OCI-LY1 (cell line): ENCODE measurements around the gene KRTAP4-5.

Experiments used
- H2AFZ ChIP-seq: fragments of 200-600 bp; sonication (generic), shearing (Covaris generic); 2 replicates; pipeline ENCODE4 v1.6.0; 2014; ENCODE audit warnings: antibody characterized with exemption, mild to moderate bottlenecking, low read length
- H3F3A ChIP-seq: fragments of 200-600 bp; sonication (generic), shearing (Covaris generic); 2 replicates; pipeline ENCODE4 v1.6.0; 2014; ENCODE audit warnings: mild to moderate bottlenecking, antibody characterized with exemption, low read length, moderate library complexity; ENCODE audit not compliant: insufficient read depth
- H3K27ac ChIP-seq: fragments of 200-600 bp; sonication (generic); 2 replicates; pipeline ENCODE4 v1.5.1; 2014; ENCODE audit warnings: low read length, mixed run types, mild to moderate bottlenecking, low read depth; ENCODE audit not compliant: poor library complexity, severe bottlenecking
- H3K27me3 ChIP-seq: fragments of 200-600 bp; sonication (generic); 2 replicates; pipeline ENCODE4 v1.6.0; 2014; ENCODE audit warnings: antibody characterized with exemption, mild to moderate bottlenecking, low read length, moderate library complexity; ENCODE audit not compliant: insufficient read depth
- H3K36me3 ChIP-seq: fragments of 200-600 bp; sonication (generic); 2 replicates; pipeline ENCODE4 v1.6.1; 2014; ENCODE audit warnings: mild to moderate bottlenecking, antibody characterized with exemption, low read length, moderate library complexity, mixed read lengths; ENCODE audit not compliant: insufficient read depth
- H3K4me1 ChIP-seq: fragments of 200-600 bp; sonication (generic); 2 replicates; pipeline ENCODE4 v1.5.1; 2014; ENCODE audit warnings: mild to moderate bottlenecking, low read length, moderate library complexity; ENCODE audit not compliant: insufficient read depth, severe bottlenecking
- H3K4me2 ChIP-seq: fragments of 200-600 bp; sonication (generic), shearing (Covaris generic); 2 replicates; pipeline ENCODE4 v1.6.1; 2014; ENCODE audit warnings: low read length
- H3K4me3 ChIP-seq: fragments of 200-600 bp; sonication (generic); 2 replicates; pipeline ENCODE4 v1.5.1; 2014; ENCODE audit warnings: low read length, low read depth, mild to moderate bottlenecking, mixed read lengths; ENCODE audit not compliant: poor library complexity, severe bottlenecking
- H3K79me2 ChIP-seq: fragments of 200-600 bp; shearing (Covaris generic); 2 replicates; pipeline ENCODE4 v1.6.1; 2016; ENCODE audit warnings: mixed run types, low read length, mixed read lengths; ENCODE audit not compliant: insufficient read depth
- H3K9ac ChIP-seq: fragments of 200-600 bp; sonication (generic), shearing (Covaris generic); 2 replicates; pipeline ENCODE4 v1.6.1; 2014; ENCODE audit warnings: mild to moderate bottlenecking, low read length, mixed read lengths
- H3K9me2 ChIP-seq: fragments of 200-600 bp; sonication (generic), shearing (Covaris generic); 2 replicates; pipeline ENCODE4 v1.6.1; 2014; ENCODE audit warnings: low read depth, mild to moderate bottlenecking, low read length, mixed read lengths
- H3K9me3 ChIP-seq: fragments of 200-600 bp; shearing (Covaris generic); 2 replicates; pipeline ENCODE4 v1.6.1; 2014; ENCODE audit warnings: low read length, mixed read lengths
- H4K20me1 ChIP-seq: fragments of 200-600 bp; sonication (generic), shearing (Covaris generic); 2 replicates; pipeline ENCODE4 v1.6.0; 2016; ENCODE audit warnings: mild to moderate bottlenecking, low read length; ENCODE audit not compliant: insufficient read depth
- CTCF ChIP-seq: fragments of 200-600 bp; sonication (generic), shearing (Covaris generic); IDR thresholded peaks from 2 replicates; pipeline ENCODE4 v1.5.1; 2017; ENCODE audit warnings: mild to moderate bottlenecking, antibody characterized with exemption, low read length, moderate library complexity, mixed read lengths
- EZH2 ChIP-seq: fragments of 200-600 bp; sonication (generic), shearing (Covaris generic); IDR thresholded peaks from 2 replicates; pipeline ENCODE4 v1.8.0; 2017; ENCODE audit warnings: borderline replicate concordance, mixed run types, mild to moderate bottlenecking, antibody characterized with exemption, low read length, moderate library complexity, mixed read lengths

Gene KRTAP4-5

GRCh38 chr17:41147531-41148204 lies 2.0 kb downstream of the KRTAP4-5 start:
- H3K9ac ChIP-seq, result no peak overlapping the region

GRCh38 chr17:41145261-41145660 lies 4.4 kb downstream of the KRTAP4-5 start:
- Histone ChIP-seq H3K9ac (no peak overlapping the region), H3K4me3 (no peak overlapping the region), H4K20me1 (no peaks in the 10 kb centered on the region), H3K4me2 (no peak overlapping the region), H3K9me3 (0 out of 2 replicates have a peak, but pooled peaks cover 3% of the 10 kb centered on the region), H2AFZ (no peak overlapping the region), H3K27me3 (no peaks in the 10 kb centered on the region), H3K36me3 (no peaks in the 10 kb centered on the region; the same call in 1 of the 2 replicates), H3K27ac (no peak overlapping the region), H3K9me2 (no peaks in the 10 kb centered on the region), H3K4me1 (no peaks in the 10 kb centered on the region), H3K79me2 (no peaks in the 10 kb centered on the region), H3F3A (no peaks in the 10 kb centered on the region)
- TF ChIP-seq CTCF (no peak), EZH2 (no peak)

More at GRCh38 chr17:41147531-41148204, 2.0 kb downstream of the KRTAP4-5 start:
- Histone ChIP-seq H3K4me3 (no peak overlapping the region), H3K27me3 (no peaks in the 10 kb centered on the region), H3K4me1 (no peaks in the 10 kb centered on the region), H3K9me3 (no peaks in the 10 kb centered on the region), H3K36me3 (no peaks in the 10 kb centered on the region; the same call in 1 of the 2 replicates), H3K9me2 (no peaks in the 10 kb centered on the region), H3K79me2 (no peaks in the 10 kb centered on the region), H3K27ac (no peak overlapping the region), H3K4me2 (no peak overlapping the region), H4K20me1 (no peaks in the 10 kb centered on the region), H3F3A (no peaks in the 10 kb centered on the region), H2AFZ (no peak overlapping the region)
- TF ChIP-seq CTCF, result no peak

- H3K36me3 ChIP-seq, result no peaks in the 10 kb centered on the region; the same call in 1 of the 2 replicates
- H2AFZ ChIP-seq, result no peak overlapping the region
- no peak overlapping the region for H3K9ac ChIP-seq
- no peaks in the 10 kb centered on the region for H4K20me1 ChIP-seq
- no peak overlapping the region for H3K4me2 ChIP-seq
- no peaks in the 10 kb centered on the region for H3K27me3 ChIP-seq
- no peaks in the 10 kb centered on the region for H3K4me1 ChIP-seq
- no peaks in the 10 kb centered on the region for H3F3A ChIP-seq
- no peak overlapping the region for H3K4me3 ChIP-seq
- no peaks in the 10 kb centered on the region for H3K9me2 ChIP-seq
- no peaks in the 10 kb centered on the region for H3K79me2 ChIP-seq
- H3K9me3 ChIP-seq, result 0 out of 2 replicates have a peak, but pooled peaks cover 3% of the 10 kb centered on the region
- no peak for TF ChIP-seq EZH2
- no peak for TF ChIP-seq CTCF
- no peak overlapping the region for H3K27ac ChIP-seq
These were observed 4.8 kb downstream of the KRTAP4-5 start for GRCh38 chr17:41144846-41145245.
